Kidney epithelial cell (primary cell): ENCODE data around the gene ASXL1. TPM values are rescaled to one million over a fixed set of nuclear protein-coding genes. Genes with fewer than 3 reads are reported as not detected.
"Not testable (repeated sequence)": the region's sequence is repeated elsewhere in the genome, so short reads cannot be mapped to it uniquely, and the experiment has no call there.

Experiments used
- DNase-seq: peaks from one replicate; pipeline ENCODE4 v3.0.0-alpha.2; 2010; ENCODE audit warnings: low read depth
- H3K27me3 ChIP-seq: 2 replicates; pipeline ENCODE4 v1.6.0; 2011; ENCODE audit warnings: low read length; ENCODE audit not compliant: control insufficient read depth, insufficient read depth
- H3K36me3 ChIP-seq: 2 replicates; pipeline ENCODE4 v1.5.1; 2011; ENCODE audit warnings: low read length; ENCODE audit not compliant: control insufficient read depth, insufficient read depth
- H3K4me3 ChIP-seq: 2 replicates; pipeline ENCODE4 v1.5.1; 2011; ENCODE audit warnings: low read depth, mild to moderate bottlenecking, control low read depth, low read length
- total RNA-seq: library from RNA; depleted of rRNA; stranded (reverse); fragments of >200 nt; gene quantifications from 2 replicates; pipeline ENCODE4 v1.2.3, GENCODE V29; 2015
- TF ChIP-seq, protein P1 (sequence below): IDR thresholded peaks from 2 replicates; pipeline ENCODE4 v1.5.1; 2011; ENCODE audit warnings: mild to moderate bottlenecking, moderate library complexity, low read length, control low read depth, inconsistent platforms; ENCODE audit not compliant: insufficient read depth, poor library complexity, severe bottlenecking

Gene ASXL1
- total RNA-seq, 1 donor from 2014 or later = 31.6 TPM

DNA sequence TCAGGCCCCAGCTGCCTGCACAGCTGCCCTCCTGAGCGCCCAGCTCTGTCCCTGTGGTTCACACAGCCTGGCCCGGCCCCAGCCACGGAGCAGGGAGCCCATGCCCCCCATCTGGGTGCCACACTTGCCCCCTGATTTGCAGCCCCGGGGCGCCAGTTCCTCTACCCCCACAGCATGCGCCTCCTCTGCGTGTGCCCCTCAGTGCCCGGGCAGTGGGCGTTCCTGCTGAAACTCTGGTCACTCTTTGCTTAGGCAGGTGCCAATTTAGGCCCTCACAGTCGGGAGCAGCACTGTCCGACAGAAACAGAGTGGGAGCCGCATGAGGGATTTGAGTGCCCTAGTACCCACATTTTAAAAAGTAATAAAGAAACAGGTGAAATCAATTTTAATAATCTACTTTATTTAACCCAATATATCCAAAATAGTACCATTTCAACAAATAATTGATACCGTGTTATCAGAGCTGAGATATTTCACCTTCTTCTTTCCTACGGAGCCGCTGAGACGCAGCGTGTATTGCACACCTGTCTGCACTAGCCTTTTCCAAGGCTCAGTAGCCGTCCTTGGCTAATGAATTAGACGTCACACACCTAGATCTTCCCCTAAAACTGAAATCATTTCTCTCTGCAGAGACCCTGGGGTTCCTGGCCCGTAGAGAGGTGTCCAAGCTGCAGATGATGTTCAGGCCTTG lies 106.4 kb downstream of the ASXL1 start:
- H3K36me3 ChIP-seq = peaks cover 4% of the 10 kb centered on the region
- no peak for DNase-seq
- H3K4me3 ChIP-seq = no peak overlapping the region
- no peaks in the 10 kb centered on the region for H3K27me3 ChIP-seq
- TF ChIP-seq, protein P1, sequence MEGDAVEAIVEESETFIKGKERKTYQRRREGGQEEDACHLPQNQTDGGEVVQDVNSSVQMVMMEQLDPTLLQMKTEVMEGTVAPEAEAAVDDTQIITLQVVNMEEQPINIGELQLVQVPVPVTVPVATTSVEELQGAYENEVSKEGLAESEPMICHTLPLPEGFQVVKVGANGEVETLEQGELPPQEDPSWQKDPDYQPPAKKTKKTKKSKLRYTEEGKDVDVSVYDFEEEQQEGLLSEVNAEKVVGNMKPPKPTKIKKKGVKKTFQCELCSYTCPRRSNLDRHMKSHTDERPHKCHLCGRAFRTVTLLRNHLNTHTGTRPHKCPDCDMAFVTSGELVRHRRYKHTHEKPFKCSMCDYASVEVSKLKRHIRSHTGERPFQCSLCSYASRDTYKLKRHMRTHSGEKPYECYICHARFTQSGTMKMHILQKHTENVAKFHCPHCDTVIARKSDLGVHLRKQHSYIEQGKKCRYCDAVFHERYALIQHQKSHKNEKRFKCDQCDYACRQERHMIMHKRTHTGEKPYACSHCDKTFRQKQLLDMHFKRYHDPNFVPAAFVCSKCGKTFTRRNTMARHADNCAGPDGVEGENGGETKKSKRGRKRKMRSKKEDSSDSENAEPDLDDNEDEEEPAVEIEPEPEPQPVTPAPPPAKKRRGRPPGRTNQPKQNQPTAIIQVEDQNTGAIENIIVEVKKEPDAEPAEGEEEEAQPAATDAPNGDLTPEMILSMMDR = no peak

DNA sequence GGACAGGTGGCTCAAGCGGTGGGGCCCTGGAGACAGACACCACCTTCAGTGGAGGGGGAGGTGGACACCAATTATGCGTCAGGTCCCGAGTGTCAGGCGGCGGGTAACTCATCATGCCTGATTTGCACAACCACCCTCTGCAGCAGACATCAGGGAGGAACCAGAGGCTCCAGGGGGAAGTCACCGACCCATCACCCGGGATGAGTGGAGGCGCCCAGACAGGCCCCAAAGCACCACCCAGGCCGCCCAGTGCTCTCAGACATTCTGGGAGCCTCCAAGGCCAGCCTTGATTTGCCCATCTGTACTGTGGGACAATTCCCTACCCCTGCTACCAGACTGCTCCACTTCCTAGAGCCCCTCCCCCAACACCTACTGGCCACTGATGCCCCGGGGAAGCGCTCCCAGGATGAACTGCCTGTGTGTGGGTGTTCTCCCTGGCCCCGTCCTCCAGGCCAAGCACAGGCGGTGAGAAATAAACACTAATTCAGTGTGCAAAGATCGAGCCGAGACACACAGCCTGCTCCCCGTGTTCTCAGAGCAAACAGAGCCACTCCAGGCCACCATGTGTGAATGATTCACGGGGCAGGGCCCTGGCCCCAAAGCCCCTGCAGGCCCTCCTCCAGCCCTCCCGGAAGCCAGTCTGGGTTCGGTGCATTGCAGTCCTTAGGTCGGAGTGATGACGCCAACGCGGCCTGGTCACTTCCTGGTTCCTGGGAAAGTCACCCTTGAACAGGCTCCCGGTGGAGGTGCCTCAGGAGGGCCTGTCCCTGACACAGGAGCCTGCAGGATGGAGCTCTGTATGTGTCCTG lies 107.2 kb downstream of the ASXL1 start:
- H3K27me3 ChIP-seq = no peaks in the 10 kb centered on the region
- no peak overlapping the region for H3K4me3 ChIP-seq
- peaks cover 4% of the 10 kb centered on the region for H3K36me3 ChIP-seq
- peak; percentile 81 for DNase-seq
- TF ChIP-seq, protein P1 = no peak

DNA sequence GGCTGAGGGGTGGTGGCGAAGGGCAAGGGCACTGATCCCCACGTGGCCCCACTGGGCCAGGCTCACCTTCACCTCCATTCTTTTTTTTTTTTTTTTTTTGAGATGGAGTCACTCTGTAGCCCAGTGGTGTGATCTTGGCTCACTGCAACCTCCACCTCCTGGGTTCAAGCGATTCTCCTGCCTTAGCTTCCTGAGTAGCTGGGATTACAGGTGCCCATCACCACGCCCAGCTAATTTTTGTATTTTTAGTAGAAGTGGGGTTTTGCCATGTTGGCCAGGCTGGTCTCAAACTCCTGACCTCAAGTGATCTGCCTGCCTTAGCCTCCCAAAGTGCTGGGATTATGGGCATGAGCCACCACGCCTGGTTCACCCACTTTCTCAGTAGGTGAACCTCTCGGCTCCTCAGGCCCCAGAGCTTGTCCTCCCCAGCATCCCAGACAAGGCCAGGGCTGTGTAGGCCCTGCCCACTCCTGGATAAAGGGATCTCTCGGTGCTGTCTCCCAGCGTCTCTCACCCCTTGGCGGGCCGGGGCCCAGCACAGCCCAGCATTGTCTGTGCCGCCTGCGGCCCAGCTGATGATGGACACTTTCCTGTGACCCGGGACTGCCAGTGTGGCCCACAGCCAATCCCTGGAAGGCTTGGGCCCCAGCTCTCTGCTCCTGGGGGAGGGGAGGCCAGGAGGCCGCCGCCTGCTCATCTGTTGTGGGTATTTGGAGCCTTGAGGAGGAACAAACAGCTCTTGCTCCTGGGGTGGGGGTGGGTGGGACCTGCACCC lies 108.0 kb downstream of the ASXL1 start:
- H3K27me3 ChIP-seq, H3K4me3 ChIP-seq, DNase-seq: not testable (repeated sequence)

DNA sequence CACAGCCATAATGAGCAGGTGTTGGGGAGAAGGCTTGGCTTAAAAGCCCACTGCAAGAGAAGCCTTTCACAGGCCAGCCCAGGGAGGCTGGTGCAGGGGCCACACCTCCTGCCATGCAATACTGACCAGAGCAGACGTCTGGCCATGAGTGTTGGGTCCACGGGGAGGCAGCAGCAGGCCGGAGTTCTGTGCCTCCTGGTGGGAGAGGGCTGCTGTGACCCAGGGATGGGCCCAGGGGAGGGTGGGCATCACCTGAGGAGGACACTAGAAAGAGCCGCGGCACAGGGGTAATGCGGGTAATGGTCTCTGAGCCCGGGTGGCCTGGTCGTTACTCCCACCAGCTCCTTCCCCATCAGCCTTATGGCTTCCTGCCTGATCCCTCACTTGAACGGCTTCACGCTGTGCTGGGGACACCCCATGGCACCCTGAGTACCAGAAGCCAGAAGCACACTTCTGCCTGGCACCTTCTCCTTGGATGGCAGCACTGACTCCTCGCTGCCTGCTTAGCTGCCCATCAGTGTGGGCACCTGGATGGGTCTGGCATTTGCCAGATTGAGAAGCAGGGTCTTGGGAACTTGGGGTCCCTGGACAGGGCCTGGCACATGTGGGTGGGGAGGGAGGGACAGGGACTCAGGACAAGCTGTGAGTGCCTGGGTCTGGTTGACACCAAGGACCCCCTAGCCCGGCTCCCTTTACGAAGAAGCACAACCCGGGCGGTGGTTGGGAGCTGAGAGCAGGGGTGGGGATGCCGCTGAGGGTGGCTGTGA lies 108.8 kb downstream of the ASXL1 start:
- TF ChIP-seq, protein P1 = no peak
- DNase-seq = no peak
- H3K27me3 ChIP-seq = no peaks in the 10 kb centered on the region
- H3K4me3 ChIP-seq = no peak overlapping the region
- H3K36me3 ChIP-seq = peaks cover 4% of the 10 kb centered on the region

More for the DNA sequence above, 108.0 kb downstream of the ASXL1 start:
- H3K36me3 ChIP-seq = not testable (repeated sequence)

DNA sequence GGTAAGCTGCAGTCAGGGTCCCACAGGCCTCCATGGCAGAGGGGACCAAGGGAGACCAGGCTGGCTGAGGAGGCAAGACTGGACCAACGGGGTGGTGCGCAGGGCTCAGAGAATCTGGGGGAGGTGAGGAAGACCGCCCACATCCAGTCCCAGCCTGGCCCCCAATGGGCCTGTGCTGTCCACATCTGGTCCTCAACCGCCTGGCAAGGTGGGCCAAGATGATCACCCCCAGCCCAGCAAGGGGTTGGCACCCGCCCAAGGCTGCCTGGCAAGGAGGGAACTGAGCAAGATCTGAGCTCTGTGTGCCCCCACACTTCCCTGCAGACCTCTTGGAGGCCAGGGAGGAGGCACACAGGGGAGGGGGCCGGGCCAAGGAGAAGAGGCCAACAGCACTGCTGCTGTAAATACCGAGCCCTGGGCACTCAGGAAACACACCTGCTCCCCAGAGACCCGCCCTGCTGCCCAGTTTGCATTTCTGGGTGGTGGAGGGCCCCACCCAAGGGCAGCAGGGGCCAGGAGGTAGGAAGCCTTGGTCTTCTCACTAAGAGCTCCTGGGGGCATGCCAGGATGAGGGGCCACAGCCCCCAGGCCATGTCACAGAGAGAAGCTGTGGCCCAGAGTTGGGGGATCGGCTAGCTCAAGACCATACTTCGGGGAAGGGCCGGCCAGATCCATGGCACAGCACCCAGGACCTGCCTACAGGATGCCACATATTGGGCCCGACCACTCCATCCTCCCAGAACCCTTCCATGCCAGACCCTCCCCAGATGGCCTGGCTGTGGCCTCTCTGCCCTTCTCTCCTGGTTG lies 109.6 kb downstream of the ASXL1 start:
- Histone ChIP-seq H3K36me3 (peaks cover 4% of the 10 kb centered on the region), H3K4me3 (no peak overlapping the region), H3K27me3 (no peaks in the 10 kb centered on the region)
- TF ChIP-seq, protein P1 = no peak
- no peak for DNase-seq
